ENCODE results near the gene EFCAB11. TPM values are rescaled to one million over a fixed set of nuclear protein-coding genes. Genes with fewer than 3 reads are reported as not detected.

Gene EFCAB11
- total and polyA plus RNA-seq, 2 experiments from 2014 or later: 7.7 to 24.6 TPM

DNA sequence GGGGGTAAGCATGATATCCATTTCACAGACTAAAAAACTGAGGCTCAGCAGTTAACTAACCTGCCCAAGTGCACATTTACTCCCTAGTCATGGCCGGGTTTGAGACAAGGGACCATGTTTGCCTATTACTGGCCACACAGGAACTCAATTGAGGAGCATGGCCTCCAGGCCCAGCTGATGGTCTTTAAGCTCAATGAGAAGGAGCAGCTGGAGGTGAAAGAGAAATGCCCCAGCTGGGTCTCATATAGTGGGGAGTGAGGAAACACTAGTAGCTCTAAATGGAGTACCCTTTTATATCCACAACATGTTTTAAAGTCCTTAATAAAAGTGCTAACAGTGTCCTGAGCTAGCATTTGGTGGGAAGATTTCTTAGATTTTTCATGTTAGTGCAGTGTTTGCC, 2.8 kb upstream of the EFCAB11 start:
- TF ChIP-seq POLR2AphosphoS5 (IDR thresholded peaks at IDR 0.05; ENCODE audit: low read depth) (no peak), STAT1 (IDR thresholded peaks at IDR 0.05; ENCODE audit: unreplicated experiment) (no peak), ZNF331 (CRISPR knock-in tag; IDR thresholded peaks at IDR 0.05; ENCODE audit: low read depth) (no peak), ETS1 (IDR thresholded peaks at IDR 0.05) (no peak), EZH2phosphoT487 (IDR thresholded peaks at IDR 0.05; ENCODE audit: unreplicated experiment) (no peak), CREB1 (CRISPR knock-in tag; IDR thresholded peaks at IDR 0.05; ENCODE audit: low read depth) (no peak), NANOG (IDR thresholded peaks at IDR 0.05; ENCODE audit: borderline replicate concordance) (no peak), JUNB (IDR thresholded peaks at IDR 0.05; ENCODE audit: unreplicated experiment) (no peak), ZNF114 (CRISPR knock-in tag; IDR thresholded peaks at IDR 0.05) (no peak), CTCF (conservative IDR thresholded peaks at IDR 0.05; ENCODE audit: low read depth in 2 of 2) (no peak), EZH2 (IDR thresholded peaks at IDR 0.05; ENCODE audit: low read depth, unreplicated experiment) (no peak)
- TF ChIP-seq, protein P1, sequence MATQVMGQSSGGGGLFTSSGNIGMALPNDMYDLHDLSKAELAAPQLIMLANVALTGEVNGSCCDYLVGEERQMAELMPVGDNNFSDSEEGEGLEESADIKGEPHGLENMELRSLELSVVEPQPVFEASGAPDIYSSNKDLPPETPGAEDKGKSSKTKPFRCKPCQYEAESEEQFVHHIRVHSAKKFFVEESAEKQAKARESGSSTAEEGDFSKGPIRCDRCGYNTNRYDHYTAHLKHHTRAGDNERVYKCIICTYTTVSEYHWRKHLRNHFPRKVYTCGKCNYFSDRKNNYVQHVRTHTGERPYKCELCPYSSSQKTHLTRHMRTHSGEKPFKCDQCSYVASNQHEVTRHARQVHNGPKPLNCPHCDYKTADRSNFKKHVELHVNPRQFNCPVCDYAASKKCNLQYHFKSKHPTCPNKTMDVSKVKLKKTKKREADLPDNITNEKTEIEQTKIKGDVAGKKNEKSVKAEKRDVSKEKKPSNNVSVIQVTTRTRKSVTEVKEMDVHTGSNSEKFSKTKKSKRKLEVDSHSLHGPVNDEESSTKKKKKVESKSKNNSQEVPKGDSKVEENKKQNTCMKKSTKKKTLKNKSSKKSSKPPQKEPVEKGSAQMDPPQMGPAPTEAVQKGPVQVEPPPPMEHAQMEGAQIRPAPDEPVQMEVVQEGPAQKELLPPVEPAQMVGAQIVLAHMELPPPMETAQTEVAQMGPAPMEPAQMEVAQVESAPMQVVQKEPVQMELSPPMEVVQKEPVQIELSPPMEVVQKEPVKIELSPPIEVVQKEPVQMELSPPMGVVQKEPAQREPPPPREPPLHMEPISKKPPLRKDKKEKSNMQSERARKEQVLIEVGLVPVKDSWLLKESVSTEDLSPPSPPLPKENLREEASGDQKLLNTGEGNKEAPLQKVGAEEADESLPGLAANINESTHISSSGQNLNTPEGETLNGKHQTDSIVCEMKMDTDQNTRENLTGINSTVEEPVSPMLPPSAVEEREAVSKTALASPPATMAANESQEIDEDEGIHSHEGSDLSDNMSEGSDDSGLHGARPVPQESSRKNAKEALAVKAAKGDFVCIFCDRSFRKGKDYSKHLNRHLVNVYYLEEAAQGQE (IDR thresholded peaks at IDR 0.05; ENCODE audit: unreplicated experiment): no peak
- TF ChIP-seq, protein P2, sequence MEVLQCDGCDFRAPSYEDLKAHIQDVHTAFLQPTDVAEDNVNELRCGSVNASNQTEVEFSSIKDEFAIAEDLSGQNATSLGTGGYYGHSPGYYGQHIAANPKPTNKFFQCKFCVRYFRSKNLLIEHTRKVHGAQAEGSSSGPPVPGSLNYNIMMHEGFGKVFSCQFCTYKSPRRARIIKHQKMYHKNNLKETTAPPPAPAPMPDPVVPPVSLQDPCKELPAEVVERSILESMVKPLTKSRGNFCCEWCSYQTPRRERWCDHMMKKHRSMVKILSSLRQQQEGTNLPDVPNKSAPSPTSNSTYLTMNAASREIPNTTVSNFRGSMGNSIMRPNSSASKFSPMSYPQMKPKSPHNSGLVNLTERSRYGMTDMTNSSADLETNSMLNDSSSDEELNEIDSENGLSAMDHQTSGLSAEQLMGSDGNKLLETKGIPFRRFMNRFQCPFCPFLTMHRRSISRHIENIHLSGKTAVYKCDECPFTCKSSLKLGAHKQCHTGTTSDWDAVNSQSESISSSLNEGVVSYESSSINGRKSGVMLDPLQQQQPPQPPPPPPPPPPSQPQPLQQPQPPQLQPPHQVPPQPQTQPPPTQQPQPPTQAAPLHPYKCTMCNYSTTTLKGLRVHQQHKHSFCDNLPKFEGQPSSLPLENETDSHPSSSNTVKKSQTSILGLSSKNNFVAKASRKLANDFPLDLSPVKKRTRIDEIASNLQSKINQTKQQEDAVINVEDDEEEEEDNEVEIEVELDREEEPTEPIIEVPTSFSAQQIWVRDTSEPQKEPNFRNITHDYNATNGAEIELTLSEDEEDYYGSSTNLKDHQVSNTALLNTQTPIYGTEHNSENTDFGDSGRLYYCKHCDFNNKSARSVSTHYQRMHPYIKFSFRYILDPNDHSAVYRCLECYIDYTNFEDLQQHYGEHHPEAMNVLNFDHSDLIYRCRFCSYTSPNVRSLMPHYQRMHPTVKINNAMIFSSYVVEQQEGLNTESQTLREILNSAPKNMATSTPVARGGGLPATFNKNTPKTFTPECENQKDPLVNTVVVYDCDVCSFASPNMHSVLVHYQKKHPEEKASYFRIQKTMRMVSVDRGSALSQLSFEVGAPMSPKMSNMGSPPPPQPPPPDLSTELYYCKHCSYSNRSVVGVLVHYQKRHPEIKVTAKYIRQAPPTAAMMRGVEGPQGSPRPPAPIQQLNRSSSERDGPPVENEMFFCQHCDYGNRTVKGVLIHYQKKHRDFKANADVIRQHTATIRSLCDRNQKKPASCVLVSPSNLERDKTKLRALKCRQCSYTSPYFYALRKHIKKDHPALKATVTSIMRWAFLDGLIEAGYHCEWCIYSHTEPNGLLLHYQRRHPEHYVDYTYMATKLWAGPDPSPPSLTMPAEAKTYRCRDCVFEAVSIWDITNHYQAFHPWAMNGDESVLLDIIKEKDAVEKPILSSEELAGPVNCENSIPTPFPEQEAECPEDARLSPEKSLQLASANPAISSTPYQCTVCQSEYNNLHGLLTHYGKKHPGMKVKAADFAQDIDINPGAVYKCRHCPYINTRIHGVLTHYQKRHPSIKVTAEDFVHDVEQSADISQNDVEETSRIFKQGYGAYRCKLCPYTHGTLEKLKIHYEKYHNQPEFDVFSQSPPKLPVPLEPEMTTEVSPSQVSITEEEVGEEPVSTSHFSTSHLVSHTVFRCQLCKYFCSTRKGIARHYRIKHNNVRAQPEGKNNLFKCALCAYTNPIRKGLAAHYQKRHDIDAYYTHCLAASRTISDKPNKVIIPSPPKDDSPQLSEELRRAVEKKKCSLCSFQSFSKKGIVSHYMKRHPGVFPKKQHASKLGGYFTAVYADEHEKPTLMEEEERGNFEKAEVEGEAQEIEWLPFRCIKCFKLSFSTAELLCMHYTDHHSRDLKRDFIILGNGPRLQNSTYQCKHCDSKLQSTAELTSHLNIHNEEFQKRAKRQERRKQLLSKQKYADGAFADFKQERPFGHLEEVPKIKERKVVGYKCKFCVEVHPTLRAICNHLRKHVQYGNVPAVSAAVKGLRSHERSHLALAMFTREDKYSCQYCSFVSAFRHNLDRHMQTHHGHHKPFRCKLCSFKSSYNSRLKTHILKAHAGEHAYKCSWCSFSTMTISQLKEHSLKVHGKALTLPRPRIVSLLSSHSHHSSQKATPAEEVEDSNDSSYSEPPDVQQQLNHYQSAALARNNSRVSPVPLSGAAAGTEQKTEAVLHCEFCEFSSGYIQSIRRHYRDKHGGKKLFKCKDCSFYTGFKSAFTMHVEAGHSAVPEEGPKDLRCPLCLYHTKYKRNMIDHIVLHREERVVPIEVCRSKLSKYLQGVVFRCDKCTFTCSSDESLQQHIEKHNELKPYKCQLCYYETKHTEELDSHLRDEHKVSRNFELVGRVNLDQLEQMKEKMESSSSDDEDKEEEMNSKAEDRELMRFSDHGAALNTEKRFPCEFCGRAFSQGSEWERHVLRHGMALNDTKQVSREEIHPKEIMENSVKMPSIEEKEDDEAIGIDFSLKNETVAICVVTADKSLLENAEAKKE (CRISPR knock-in tag; IDR thresholded peaks at IDR 0.05): no peak
- H3F3A ChIP-seq (replicated peaks; ENCODE audit: low read depth): 0 out of 2 replicates have a peak, but pooled peaks cover 4% of the 10 kb centered on the region
- peak overlapping the region; percentile 98 for H3K4me3 Mint-ChIP-seq
- H4K20me1 ChIP-seq (replicated peaks; ENCODE audit: insufficient read depth): peaks cover 5% of the 10 kb centered on the region
- peaks cover 39% of the 10 kb centered on the region for H3K79me2 ChIP-seq (replicated peaks; ENCODE audit: insufficient read depth)
- H3K4me2 ChIP-seq: peak overlapping the region; percentile 88; the same call in 1 of the 2 replicates
- peaks cover 22% of the 10 kb centered on the region for H3K9me3 Mint-ChIP-seq
- DNase-seq (ENCODE audit: low spot score): no peak
- ATAC-seq: no peak
- no peak overlapping the region for H2AFZ ChIP-seq
- H3K36me3 Mint-ChIP-seq (ENCODE audit: low read depth): peaks cover 36% of the 10 kb centered on the region
- no peak overlapping the region for H3K27ac Mint-ChIP-seq
- 0 out of 2 replicates have a peak, but pooled peaks cover 7% of the 10 kb centered on the region for H3K36me3 ChIP-seq (ENCODE audit: insufficient read depth)
- H3K27ac ChIP-seq (ENCODE audit: low read depth): no peak overlapping the region
- peaks cover 26% of the 10 kb centered on the region for H3K4me1 Mint-ChIP-seq
- H3K4me1 ChIP-seq (ENCODE audit: insufficient read depth): peaks cover 26% of the 10 kb centered on the region
- no peaks in the 10 kb centered on the region for H3K9me2 ChIP-seq (ENCODE audit: insufficient read depth)
- H3K27me3 Mint-ChIP-seq (ENCODE audit: insufficient read depth, low read depth, poor library complexity): peaks cover 11% of the 10 kb centered on the region
- no peaks in the 10 kb centered on the region for H3K27me3 ChIP-seq (ENCODE audit: insufficient read depth)
- peak overlapping the region; percentile 84 for H3K4me3 ChIP-seq

All from GM23338 (cell line).